NCI-H2029 (cell line): ENCODE data around the gene TESK1.

ENCODE experiments used
- DNase-seq: peaks from one replicate; lab custom pipeline; 2025; lab: John Stamatoyannopoulos, UW

The TESK1 gene, protein sequence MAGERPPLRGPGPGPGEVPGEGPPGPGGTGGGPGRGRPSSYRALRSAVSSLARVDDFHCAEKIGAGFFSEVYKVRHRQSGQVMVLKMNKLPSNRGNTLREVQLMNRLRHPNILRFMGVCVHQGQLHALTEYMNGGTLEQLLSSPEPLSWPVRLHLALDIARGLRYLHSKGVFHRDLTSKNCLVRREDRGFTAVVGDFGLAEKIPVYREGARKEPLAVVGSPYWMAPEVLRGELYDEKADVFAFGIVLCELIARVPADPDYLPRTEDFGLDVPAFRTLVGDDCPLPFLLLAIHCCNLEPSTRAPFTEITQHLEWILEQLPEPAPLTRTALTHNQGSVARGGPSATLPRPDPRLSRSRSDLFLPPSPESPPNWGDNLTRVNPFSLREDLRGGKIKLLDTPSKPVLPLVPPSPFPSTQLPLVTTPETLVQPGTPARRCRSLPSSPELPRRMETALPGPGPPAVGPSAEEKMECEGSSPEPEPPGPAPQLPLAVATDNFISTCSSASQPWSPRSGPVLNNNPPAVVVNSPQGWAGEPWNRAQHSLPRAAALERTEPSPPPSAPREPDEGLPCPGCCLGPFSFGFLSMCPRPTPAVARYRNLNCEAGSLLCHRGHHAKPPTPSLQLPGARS

DNA sequence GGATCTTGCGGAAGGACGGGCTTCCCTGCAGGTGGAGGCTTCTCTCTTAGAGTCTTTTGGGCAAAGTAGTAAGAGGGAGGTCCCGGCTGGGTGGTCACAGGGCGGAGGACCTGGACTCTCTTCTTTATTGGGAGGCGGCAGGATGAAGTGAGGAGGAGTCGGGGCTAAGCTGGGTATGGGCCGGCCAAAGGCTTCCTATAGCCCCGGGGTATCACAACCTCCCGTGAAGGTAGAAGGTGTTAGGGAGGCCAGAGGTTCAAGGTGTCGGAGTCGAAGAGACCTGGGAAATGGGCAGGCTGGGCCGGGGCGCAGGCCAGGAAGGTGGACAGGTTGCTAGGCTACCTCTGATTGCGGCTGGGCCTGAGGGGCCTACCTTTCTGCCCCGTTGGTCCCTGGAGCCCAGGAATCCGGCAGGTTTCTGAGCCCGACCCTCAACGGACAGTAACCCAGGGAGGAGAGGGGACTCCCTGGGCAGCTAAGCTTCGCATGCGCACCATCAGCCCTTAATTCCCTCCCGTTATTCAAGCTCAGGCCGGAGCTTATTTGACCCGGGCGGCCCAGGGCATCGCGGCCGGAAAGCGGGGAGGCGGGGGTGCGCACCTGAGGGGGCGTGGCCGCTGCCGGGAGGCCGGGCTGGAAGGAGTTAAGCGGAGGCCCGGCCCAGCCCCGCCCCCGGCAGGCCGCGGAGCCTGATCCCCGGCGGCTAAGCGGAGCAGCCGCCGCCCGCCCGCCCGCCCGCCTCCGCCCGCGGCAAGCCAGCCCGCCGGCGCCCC lies at the start of gene TESK1:
TESK1 (plus strand) TSS at position 685 of the 773 bp plus-strand sequence. CDS start 358 bp downstream, outside the sequence.
- DNase-seq: peak; percentile 69

DNA sequence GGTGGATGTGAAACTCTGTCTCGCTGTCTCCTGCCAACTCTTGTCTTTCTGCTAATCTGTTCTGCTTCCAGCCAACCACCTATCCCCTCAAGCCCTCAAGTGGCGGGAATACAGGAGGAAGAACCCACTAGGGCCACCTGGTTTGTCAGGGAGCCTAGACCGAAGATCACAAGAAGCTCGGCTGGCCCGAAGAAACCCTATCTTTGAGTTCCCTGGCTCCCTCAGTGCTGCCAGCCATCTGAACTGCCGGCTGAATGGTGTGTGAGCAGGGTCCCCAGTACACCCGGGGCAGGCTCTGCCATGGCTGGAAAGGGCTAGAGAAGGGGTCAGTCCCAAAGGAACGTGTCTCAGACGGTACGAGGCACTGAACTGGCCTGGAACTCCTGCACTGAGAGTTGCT lies 49.2 kb upstream of the TESK1 start:
- no peak for DNase-seq

DNA sequence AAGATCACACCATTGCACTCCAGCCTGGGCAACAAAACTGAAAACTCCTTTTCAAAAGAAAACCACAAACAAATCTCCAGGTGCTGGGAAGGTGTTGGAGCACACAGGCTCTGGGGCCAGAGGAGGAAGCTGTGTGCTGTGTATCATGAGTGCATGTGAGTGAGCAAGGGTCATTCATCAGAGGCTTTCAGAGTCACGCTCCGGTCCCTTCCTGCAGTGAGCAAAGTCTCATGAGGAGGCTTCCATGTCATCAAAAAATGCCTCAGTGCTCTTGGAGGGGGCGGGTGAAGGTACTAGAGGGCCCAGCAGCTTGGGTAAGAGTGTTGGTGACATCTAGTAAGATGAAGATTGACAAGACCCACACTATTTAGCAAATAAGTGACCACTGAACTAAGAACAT lies 48.3 kb upstream of the TESK1 start:
- DNase-seq: no peak

DNA sequence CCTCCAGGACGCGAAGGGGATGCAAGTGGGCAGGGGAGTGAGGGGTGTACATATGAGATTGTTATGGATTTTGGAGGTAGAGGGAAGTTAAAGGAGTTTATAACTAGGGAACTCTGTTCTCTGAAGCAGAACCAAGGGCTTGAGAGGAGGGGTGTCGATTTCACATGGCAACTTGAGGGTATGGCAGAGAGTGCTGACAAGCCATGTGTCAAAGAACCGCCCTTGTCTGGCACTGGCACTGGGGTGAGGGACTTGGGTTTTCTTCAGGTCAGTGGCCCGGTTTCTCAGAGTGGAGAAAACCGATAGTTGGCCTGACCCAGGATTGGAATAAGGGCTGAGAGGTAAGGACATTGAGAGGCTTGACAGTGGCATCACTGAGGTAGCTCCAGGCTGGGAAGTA lies 47.7 kb upstream of the TESK1 start:
- no peak for DNase-seq

DNA sequence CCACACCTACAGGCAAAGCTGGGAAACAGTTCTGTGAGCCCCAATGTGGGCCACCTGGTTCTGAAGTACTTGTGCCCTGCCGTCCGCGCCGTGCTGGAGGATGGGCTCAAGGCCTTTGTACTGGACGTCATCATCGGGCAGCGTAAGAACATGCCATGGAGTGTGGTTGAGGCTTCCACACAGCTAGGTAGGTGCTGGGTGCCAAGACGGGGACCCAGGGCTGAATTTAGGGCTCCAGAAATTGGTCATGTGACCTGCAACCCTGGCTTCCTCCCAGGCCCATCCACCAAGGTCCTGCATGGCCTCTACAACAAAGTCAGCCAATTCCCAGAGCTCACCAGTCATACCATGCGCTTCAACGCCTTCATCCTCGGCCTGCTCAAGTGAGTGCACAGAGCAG lies 46.9 kb upstream of the TESK1 start:
- no peak for DNase-seq

DNA sequence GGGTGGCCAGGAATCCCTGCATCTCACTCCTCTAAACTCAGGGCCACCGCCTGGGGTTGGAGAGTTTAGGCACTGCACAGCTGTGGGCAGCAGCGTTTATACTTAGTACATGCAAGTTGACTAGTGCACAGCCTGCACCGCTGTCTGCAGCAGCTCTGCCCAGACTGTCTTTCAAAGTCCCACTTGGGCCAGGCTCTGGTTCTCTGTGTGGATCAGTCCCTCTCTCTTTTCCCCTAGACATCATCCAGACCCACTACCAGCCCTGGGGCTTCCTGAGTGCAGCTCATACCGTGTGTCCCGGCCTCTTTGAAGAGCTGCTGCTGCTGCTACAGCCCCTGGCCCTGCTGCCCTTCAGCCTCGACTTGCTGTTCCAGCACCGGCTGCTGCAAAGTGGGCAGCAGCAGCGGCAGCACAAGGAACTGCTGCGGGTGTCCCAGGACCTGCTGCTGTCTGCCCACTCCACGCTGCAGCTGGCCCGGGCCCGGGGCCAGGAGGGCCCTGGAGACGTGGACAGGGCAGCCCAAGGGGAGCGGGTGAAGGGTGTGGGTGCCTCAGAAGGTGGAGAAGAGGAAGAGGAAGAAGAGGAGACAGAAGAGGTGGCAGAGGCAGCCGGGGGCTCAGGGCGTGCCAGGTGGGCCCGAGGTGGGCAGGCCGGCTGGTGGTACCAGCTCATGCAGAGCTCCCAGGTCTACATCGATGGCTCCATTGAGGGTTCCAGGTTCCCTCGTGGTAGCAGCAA lies 45.1 kb upstream of the TESK1 start:
- no peak for DNase-seq

DNA sequence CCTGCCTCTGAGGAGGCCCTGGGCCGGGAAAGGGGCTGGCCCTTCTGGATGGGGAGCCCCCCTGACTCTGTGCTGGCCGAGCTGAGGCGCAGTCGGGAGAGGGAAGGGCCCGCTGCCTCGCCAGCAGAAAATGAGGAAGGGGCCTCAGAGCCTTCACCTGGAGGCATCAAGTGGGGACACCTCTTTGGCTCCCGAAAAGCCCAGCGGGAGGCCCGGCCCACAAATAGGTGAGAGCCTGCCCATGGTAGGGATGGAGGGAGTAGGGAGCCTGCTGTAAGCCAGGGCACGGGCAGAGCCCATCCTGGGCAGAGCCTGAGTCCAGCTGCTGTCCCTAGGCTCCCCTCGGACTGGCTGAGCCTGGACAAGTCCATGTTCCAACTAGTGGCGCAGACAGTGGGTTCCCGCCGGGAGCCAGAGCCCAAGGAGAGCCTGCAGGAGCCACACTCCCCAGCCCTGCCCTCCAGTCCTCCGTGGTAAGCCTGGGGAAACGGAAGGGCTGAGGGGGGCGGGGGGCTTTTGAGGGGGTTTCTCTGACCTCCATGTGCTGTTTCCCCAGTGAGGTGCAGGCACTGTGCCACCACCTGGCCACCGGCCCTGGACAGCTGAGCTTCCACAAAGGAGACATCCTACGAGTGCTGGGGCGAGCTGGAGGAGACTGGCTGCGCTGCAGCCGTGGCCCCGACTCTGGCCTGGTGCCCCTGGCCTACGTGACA lies 44.3 kb upstream of the TESK1 start:
- no peak for DNase-seq

DNA sequence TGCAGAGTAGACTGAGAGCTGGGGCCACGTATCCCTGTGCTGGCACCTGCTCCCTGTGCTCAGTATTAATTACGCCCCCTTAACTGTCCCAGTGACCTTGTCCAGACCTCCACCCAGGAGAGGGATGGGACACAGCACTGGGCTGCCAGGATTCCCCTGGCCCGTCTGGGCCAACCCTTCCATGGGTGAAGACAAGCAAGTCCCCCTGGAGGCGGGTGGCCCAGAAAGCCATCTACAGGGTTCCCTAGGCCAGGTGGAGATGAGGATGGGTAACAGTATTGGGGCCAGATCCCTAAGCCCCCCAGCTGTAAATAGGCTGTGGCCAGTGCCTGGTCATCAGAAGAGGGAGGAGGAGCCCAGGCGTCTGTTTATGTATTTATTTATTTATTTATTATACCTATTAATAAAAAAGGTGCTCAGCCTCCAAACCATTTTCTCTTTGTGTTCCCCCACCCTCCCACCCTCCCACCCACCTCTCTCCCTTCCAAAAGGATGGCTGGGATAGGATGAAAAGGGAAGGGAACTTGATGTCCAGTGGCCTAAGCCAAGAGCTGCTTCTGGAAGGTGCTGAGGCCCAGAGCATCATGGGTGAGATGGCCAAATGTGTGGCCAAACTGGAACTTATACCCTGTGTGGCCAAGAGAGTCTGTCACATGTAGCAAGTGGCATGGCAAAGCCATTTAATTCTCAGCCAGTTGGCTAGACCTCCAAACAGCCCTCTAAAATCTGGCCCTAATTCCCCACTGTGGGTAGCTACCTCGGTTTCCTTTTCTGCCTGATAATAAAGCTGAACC lies 43.4 kb upstream of the TESK1 start:
- no peak for DNase-seq

DNA sequence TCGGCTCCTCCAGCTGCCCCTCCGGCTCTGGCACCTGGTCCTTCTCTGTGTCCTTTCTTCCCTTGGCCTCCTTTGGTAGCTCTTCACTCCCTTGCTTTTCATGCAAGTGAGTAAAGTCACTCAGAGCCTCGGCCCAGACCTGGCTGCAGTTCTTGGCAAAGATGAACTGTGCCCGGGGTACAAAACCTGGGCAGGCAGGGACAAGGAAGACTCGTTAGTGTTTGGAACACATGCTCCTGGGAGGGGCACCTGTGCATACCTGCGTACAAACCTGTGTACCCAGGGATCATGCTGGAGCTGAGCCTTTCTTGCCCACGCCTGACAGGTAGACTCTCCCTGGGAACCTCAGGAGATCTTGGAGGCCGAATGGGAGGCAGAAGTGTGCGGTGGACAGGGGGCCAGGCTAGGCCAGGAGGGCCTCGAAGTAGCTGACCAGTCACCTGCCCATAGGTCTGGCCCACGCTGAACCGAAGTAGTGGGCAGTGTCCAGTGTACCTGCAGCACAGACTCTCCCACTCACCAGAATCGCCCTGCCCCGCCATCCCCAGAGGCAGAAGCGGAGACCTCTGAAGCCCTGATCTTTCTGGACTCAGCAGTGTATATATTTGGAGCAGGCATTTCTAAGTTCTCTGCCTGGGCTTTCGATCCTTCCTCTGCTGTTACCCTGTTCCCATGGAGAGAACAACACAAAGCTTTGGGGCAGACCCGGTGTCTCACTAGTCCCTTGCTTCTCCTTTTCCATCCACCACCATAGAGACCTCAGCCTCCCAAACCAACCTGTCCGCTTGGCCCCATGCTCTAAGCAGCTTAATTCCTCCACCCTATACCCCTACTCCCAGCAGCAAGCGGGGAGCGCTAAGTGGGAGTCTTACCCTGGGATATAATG lies 41.9 kb upstream of the TESK1 start:
- DNase-seq: no peak

DNA sequence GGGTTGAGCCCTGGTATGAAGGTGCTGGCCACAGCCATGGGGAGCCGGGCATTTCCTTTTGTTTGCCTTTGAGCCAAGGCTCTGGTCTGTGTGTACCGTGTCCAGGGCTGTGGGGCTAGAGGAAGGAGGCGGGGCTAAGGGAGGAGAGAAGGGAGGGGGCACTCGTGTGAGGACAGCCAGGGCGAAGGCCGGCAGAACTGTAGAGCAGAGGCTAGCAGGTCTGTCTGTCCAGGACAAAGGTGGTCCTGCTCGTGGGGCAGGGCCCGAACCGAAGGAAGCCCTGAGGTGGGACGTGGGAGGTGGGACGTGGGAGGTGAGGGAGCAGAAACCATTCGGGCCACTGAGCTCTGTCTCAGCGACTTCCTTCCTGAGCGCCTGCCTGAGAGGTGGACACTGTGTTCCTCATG lies 41.3 kb upstream of the TESK1 start:
- no peak for DNase-seq

DNA sequence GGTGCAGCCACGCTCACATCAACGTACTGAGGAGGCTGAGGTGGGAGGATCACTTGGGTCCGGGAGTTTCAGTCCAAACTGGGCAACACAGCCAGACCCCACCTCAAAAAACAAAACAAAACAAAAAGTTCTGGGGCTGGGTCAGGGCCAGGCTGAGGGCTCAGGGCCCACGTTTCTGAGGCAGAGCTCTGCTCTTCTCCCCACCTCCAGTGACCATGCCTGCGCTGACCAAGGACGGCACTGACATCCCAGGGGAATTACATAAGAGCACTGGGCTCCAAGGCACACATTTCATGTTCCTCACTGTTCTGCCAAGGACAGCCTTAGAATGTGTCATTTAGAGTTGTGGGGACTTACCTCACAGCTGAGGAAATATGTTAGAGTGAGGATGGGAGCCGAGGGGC lies 40.4 kb upstream of the TESK1 start:
- DNase-seq: no peak

DNA sequence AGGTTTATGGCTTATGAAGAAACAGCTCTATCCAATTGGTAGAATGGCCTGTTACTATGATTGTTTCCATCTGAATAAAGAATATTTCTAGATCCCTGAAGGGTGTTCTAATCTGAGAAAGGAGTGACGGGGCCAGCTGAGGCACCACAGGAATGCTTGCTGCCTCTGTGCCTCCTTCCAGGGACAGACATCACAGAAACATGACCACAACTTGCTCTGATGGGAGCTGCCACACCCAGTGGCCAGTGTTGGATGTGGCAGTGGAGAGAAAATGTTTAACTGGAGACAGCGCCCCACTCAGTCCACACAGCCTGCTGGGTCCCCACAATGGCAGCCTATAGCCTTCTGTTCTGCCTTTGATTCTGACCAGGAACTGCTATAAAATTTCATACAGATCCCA lies 38.6 kb upstream of the TESK1 start:
- no peak for DNase-seq

DNA sequence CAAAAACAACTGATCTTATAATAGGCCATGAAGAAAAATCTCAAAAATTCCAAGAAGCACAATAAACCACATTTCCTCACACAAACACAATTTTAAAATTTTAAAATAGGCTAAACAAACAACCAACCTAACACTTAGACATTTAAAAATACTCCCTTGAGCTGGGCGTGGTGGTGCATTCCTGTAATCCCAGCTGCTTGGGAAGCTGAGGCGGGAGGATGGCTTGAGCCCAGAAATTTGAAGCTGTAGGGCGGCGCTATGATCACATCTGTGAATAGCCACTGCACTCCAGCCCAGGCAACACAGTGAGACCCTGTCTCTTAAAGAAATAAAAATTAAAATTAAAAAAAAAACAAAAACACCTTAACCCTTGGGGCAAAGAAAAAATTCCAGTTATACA lies 36.9 kb upstream of the TESK1 start:
- DNase-seq: no peak

DNA sequence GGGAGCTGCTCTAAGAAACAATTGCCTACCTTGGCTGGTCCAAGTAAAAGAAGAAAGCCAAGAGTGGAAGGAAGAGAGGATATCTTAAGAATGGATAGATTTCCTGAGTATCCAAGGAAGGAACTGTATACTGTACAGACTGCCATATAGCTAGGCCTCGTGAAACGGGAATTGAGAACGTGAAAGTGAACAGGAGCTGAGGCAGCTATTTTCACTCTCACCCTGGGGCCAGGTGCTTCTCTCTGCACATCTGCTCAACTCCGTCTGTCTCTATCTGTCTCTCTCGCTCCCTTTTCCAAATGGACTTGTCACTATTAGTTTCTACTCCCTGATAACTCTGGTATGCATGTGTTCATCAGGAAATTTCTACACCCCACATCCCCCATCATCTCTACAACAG lies 35.9 kb upstream of the TESK1 start:
- no peak for DNase-seq

DNA sequence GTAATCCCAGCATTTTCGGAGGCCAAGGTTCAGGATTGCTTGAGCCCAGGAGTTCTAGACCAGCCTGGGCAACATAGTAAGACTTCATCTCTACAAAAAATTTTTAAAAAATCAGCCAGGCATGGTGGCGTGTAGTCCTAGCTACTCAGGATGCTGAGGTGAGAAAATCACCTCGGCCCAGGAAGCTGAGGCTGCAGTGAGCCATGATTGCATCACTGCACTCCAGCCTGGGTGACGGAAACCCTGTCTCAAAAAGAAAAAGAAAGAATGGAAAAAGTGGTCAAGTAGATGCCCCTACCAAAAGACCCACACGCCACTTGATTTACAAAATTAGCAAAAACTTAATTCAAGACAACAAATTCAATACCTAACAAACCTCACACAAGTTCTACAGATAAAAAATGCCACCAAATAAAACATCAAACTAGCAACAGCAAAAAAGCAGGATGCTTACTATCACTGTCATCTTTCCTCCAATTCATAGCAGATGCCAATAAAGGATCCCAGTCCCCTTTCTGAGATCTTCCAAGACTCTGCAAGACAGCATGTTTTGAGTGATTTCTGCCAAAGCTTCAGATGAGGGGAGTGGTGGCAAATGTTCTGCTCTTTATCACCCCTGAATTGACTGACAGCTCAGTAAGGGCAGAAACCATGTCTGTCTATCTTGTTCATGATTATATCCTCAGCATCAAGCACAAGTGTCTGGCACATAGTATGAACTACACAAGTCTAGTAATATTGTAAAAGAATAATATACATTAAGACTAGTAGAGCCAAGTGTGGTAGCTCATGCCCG lies 34.2 kb upstream of the TESK1 start:
- DNase-seq: no peak

DNA sequence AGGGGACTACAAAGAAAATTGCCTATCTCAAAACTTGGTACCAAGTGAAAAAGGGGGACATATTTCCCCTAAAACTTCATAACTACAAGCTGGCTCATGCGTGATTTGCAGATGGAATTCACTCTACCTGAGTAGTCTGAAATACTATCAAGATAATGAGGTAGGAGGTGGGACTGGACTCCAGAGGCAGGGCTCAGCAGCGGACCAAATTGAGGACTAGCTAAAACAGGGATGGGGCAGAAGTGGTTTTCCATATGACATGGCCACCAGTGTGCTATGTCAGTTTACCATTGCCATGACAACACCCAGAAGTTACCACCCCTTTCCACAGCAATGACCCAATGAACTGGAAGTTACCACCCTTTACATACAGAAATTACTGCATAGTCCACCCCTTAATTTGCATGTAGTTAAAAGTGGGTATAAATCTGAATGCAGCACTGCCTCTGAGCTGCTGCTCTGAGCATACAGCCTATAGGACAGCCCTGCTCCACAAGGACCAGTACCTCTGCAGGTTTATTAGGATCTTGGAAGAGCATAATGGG lies 30.4 kb upstream of the TESK1 start:
- DNase-seq: no peak

DNA sequence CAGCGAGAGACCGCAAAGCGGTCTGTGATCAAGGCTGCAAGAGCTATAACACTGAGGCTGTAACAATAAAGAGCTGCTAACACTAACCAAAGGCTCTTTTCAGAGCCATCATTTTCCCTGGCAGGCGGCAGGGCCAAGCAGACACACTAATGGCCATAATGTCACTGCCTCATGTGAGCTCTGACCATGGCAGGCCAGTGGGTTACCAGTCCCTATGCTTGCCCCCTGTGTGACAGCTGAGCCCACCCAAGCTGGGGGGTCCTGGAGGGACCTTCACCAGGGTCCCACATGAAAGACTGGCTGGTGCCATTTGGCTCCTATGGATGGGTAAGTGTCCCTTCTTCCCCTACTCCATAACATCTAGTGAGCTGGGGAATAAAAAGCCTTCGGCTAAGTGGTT lies 29.6 kb upstream of the TESK1 start:
- DNase-seq: no peak

DNA sequence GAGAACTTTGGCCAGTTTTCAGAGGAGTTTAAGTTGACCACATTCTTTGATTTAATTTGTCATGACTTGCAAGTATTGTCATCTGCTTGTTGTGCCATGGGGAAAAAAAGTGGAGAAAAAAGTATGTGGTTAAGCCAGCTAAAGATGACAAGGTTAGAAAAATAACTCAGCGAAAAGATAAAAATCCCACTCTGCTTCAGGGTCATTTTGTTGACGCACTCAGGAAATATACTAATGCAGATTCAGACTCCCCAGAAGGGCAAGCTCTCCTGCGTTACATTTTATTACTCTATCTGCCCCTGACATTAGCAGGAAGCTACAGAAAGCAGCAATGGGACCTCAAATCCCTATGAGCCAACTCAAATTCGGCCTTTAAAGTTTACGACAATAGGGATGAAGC lies 27.6 kb upstream of the TESK1 start:
- no peak for DNase-seq

DNA sequence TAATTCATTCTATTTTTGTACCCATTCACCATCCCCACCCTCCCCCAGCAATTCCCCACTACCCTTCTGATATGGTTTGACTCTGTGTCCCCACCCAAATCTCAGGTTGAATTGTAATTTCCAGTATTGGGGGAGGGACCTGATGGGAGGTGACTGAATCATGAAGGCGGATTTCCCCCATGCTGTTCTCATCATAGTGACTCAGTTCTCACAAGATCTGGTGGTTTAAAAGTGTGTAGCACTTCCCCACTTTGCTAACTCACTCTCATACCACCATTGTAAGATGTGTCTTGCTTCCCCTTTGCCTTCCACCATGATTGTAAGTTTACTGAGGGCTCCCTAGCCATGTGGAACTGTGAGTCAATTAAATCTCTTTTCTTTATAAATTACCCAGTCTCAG lies 25.9 kb upstream of the TESK1 start:
- no peak for DNase-seq
